ENCODE measurements around the gene GCK.
"Not testable (repeated sequence)": the region's sequence is repeated elsewhere in the genome, so short reads cannot be mapped to it uniquely, and the experiment has no call there.

GCK gene

GRCh38 chr7:44176486-44176885 is 12.8 kb downstream of the GCK start:
- no peak for DNase-seq

GRCh38 chr7:44175730-44176129 is 13.5 kb downstream of the GCK start:
- DNase-seq: no peak

DNA sequence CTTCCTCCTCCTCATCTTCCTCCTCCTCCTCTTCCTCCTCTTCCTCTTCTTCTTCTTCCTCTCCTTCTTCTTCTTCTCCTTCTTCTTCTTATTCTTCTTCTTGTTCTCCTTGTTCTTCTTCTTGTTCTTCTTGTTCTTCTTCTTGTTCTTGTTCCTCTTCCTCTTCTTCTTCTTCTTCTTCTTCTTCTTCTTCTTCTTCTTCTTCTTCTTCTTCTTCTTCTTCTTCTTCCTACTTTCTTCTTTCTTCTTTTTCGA is 14.6 kb downstream of the GCK start:
- not testable (repeated sequence) for DNase-seq

DNA sequence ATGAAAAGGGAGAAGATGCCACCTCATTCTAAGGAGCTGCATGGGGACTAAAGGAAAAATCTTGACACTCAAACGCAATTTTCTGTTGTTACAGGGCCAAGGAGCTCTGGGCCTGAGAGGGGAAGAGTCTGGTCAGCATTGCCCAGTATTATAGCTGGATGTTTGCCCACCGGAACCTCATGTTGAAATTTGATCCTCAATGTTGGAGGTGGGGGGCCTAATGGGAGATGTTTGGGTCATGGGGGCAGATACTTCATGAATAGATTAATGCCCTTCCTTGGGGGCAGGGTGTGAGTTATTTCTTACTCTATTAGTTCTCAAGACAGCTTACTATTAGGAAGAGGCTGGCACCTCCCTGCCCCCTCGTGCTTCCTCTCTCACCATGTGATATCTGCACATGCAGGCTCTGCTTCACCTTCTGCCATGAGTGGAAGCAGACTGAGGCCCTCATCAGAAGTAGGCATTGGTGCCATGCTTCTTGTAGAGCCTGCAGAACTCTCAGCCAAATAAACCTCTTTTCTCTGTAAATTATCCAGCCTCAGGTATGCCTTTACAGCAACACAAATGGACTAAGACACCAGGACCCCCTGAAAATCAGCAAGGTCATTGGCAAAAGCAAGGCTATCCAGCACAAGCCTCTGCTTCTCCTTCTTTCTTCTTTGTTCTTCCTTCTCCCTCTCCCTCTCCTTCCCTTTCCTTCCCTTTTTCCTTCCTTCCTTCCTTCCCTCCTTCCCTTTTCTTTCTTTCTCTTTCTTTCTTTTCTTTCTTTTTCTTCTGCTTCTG is 15.1 kb downstream of the GCK start:
- DNase-seq: no peak

GRCh38 chr7:44172803-44173424 is 16.3 kb downstream of the GCK start:
- peak; percentile 84 for DNase-seq

DNA sequence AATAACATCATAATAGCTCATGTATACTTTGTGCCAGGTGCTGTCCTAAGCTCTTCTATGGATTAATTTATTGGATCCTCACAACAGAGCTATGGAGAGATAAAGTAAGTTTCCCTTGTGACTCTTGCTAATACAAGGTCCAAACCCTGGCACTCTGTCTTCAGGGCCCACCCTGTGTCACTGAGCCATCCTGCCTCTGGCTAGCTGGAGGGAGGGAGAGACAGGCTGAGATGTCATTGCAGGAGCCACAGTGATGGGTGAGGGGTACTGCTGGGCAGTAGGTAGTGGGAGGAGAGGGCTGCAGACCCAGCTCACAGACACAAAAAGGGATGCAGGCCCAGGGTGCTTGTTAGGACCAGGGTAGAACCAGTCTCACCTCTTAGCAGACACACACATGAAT is 16.9 kb downstream of the GCK start:
- DNase-seq: no peak

DNA sequence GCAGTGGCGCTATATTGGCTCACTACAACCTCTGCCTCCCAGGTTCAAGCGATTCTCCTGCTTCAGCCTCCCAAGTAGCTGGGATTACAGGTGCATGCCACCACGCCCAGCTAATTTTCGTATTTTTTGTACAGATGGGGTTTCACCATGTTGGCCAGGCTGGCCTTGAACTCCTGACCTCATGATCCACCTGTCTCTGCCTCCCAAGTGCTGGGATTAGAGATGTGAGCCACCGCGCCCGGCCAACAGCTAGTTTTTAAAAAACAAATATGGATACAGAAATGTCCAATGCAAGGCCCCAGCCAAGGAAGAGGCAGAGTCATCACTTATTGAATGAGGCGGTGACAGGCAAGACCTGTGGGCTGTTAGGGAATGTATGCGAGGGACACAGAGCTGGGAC is 17.3 kb downstream of the GCK start:
- DNase-seq: not testable (repeated sequence)

GRCh38 chr7:44167920-44168319 is 21.3 kb downstream of the GCK start:
- DNase-seq: no peak

- no peak for DNase-seq
Measured at GRCh38 chr7:44163591-44163990, 25.6 kb downstream of the GCK start.

- no peak for DNase-seq
Measured at GRCh38 chr7:44162785-44163395, 26.3 kb downstream of the GCK start.

DNA sequence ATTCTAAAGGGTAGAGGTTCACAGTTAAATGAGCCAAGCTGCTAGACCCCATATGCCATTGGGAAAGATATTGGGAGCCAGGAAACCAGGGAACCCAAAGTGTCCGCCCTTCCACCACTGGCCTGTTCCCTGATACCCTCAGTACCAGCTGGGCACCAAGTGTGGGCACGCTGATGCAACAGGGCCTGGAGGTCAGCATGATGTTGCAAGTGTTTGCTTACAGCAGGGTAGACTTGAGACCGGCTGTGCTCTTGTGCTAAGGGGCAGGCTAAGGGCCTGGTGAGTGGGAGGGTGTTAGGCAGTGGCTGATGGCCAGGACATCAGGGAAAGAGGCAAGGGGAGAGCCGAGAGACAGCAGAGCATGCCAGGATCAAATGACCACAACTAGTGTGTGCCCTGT is 27.1 kb downstream of the GCK start:
- no peak for DNase-seq

GRCh38 chr7:44161371-44161770 is 27.9 kb downstream of the GCK start:
- no peak for DNase-seq

DNA sequence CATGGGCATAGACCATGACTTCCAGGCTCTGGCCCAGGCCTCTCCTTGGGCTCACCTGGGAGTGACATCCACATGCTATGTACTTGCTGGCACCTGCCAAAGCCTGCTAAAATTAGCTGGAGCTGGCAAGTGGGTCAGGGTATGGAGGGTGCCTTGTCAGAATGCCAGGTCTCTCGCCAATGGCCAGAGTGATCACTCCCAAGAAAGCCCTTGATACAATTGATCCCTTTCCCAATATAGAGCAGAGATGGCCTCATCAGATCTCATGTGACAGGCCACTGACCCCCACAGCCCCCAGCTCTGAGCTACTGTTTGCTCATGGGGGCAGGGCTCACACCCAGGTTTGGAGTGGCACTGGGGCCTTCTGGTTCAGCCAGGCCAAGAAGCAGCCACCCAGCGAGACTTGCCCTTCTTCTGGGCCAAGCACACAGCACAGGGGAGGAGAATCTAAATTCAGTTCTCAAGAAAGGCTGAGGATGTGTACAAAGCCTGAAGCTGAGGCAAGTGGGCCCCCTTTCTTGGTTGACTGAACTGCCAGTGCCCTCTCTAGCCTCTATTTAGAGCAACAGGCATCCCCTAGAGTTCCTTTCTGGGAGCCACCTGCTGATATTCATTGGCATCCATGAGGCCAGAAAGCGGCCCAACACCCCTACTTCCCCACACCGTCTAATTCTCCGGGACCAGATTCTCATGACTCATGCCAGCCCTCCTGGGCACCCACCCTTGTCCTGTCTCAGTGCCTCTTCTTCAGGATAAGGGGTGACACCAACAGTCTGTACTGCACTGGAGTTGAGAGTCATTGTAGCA is 29.2 kb downstream of the GCK start:
- DNase-seq: no peak

GRCh38 chr7:44158873-44159631 is 30.2 kb downstream of the GCK start:
- no peak for DNase-seq

DNA sequence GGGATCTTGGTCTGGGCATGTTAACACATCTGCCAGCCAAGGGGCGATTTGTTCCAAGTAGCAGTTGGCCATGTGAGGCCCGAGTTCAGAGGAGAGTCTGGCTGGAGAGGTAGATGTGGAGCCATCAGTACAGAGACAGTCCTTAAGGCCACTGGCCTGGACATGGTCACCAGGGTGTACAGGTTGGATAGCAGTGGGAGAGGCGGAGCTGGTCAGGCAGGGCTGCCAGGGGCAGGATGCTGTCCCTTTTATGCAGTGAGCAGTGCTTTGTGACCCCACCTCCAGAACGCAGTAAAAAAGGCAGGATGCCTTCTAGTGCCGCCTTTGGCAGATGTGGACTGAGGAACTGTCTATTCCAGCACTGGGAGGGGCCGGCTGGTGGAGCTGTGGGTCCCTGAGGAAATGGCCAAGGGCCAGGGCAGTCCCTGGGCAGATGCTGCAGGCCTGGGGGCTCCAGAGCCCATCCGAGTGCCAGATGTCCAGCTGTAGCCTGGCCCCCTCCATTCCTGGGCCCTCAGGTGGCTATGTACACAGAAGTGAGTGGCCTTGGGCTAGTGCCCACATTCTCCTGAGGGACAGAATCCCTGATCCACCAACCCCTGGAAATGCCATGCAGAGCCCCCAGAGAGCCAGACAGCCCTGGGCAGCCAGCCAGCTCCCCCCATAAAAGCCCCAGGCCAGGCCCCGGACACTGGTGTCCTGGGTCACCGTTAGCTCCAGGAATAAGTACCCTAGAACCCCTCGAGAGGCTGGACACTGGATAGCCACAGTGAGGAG is 31.0 kb downstream of the GCK start:
- DNase-seq: no peak

- no peak for DNase-seq
Measured at GRCh38 chr7:44157116-44158080, 31.8 kb downstream of the GCK start.

GRCh38 chr7:44156453-44157010 is 32.7 kb downstream of the GCK start:
- no peak for DNase-seq

DNA sequence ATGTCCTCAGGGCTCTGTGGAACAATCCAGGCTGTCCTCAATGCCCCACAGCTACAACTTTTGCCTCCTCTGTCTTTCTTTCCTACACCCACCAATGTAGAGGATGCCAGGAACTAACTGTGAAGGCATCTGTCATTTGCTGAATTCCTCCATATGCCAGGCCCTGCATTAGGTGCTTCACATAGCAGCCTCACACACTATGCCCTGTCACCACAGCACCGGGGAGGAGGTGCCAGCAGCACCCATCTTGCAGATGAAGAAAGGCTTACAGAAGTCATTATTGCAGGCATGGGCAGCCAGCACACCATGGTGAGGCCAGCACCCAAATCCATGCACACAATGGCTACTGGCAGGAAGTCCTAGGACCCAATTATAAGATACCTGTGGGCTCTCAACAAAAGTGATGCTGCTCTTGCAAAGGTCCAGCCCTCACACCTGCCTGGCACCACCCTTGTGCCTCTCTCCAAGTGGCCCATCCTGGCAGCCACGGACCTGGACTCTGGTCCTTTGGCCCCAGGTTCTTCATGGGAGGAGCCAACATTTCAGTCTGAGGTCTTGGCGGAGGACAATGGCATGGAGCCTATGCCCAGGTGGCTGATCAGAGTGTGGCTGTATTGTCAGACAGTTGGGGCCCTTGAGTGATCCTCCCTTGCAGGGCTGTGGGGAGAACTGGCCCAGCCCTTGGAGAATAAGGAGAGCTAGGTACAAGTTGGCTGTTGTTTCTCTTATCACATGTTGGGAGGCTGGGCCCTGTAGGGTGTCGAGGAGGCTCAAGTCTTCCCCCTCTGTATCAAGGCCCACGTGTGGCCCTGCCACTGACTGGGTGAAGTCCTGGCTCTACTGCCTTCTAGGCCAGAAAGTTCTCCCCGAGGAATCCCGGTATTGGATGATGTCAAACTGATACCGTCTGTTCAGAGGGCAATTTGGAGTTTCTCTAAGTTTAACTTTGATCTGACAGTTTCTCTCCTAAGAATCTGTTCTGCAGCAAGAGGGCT is 33.8 kb downstream of the GCK start:
- no peak for DNase-seq

DNA sequence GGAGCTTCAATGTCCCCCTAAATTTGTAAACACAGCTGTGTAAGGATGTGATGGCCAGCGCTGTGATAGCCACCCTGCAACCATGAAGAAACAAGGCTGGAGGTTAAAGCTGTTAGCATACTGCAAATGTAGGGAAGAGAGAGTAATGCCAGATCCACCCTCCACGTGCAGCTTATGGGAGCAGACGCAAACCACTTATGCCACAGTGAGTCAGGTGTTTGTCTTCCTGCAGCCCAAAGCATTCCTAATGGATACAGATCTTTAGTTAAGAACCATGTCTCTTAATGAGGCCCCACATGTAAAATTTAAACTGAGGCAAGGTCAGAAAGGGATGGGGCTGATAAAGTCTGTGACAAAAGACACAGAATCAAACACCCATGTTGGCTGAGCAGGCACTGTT is 34.5 kb downstream of the GCK start:
- DNase-seq: no peak
